HG03095 (cell line): ENCODE results near the gene CFAP100.

Source experiments
- ATAC-seq: cut with Tn5 transposase; IDR thresholded peaks from one replicate; pipeline ENCODE4 v1.9.1; 2021; ENCODE audit warnings: moderate library complexity; ENCODE audit not compliant: unreplicated experiment

Gene CFAP100

GRCh38 chr3:126394179-126394976 lies at the start of gene CFAP100:
Gene CFAP100 (plus strand): TSS chr3:126394909. CDS start chr3:126396001, 1,092 bp downstream.
- ATAC-seq: no peak

GRCh38 chr3:126345231-126345630 lies 49.5 kb upstream of the CFAP100 start:
- no peak for ATAC-seq

- no peak for ATAC-seq
Observed at GRCh38 chr3:126345641-126346460, 48.9 kb upstream of the CFAP100 start.

- no peak for ATAC-seq
Observed at GRCh38 chr3:126346466-126346865, 48.2 kb upstream of the CFAP100 start.

- ATAC-seq: no peak
Observed at GRCh38 chr3:126347543-126348161, 47.1 kb upstream of the CFAP100 start.

GRCh38 chr3:126348308-126348920 lies 46.3 kb upstream of the CFAP100 start:
- no peak for ATAC-seq

GRCh38 chr3:126349071-126349470 lies 45.6 kb upstream of the CFAP100 start:
- no peak for ATAC-seq

GRCh38 chr3:126349611-126350501 lies 44.9 kb upstream of the CFAP100 start:
- ATAC-seq: no peak

GRCh38 chr3:126350502-126351085 lies 44.1 kb upstream of the CFAP100 start:
- ATAC-seq: no peak

- ATAC-seq: no peak
Observed at GRCh38 chr3:126351086-126351770, 43.5 kb upstream of the CFAP100 start.

- no peak for ATAC-seq
Observed at GRCh38 chr3:126351771-126352475, 42.8 kb upstream of the CFAP100 start.

GRCh38 chr3:126352476-126353454 lies 41.9 kb upstream of the CFAP100 start:
- no peak for ATAC-seq

GRCh38 chr3:126353694-126354321 lies 40.9 kb upstream of the CFAP100 start:
- ATAC-seq: no peak

- no peak for ATAC-seq
Observed at GRCh38 chr3:126354776-126355175, 39.9 kb upstream of the CFAP100 start.

GRCh38 chr3:126355251-126355650 lies 39.5 kb upstream of the CFAP100 start:
- ATAC-seq: no peak

GRCh38 chr3:126355777-126356372 lies 38.8 kb upstream of the CFAP100 start:
- ATAC-seq: no peak
